B cell (primary cell): ENCODE measurements around the gene COL13A1.

Experiments
- CTCF ChIP-seq: fragments of 200-600 bp; IDR thresholded peaks from one replicate; pipeline ENCODE4 v1.8.0; 2022; ENCODE audit warnings: antibody characterized with exemption, mild to moderate bottlenecking
- EZH2 ChIP-seq: IDR thresholded peaks from 2 replicates; pipeline ENCODE4 v1.6.1; 2012; ENCODE audit warnings: borderline replicate concordance, low read depth, mild to moderate bottlenecking, moderate library complexity, low read length; ENCODE audit not compliant: insufficient read depth, poor library complexity, severe bottlenecking

GRCh38 chr10:69819716-69820506 lies 18.2 kb downstream of the COL13A1 start:
- TF ChIP-seq CTCF (no peak), EZH2 (no peak)
